GOT3 (cell line): ENCODE measurements around the gene TMEM114.
A peak's percentile ranks its signal among the peaks of the same experiment; 100 is the strongest.

Experiments used
- DNase-seq: peaks from one replicate; lab custom pipeline; 2025; ENCODE audit warnings: mixed read lengths; lab: John Stamatoyannopoulos, UW

The TMEM114 gene

GRCh38 chr16:8589900-8590688, at the start of gene TMEM114:
Gene TMEM114, minus strand, starts transcription at chr16:8590511. Its CDS starts 673 bp downstream, at chr16:8589838.
- DNase-seq, result no peak

- no peak for DNase-seq
Observed at GRCh38 chr16:8639694-8640093, 49.4 kb upstream of the TMEM114 start.

- DNase-seq, result no peak
Observed at GRCh38 chr16:8634991-8635736, 44.9 kb upstream of the TMEM114 start.

- no peak for DNase-seq
Observed at GRCh38 chr16:8632675-8633182, 42.4 kb upstream of the TMEM114 start.

- no peak for DNase-seq
Observed at GRCh38 chr16:8631818-8632465, 41.6 kb upstream of the TMEM114 start.

- no peak for DNase-seq
Observed at GRCh38 chr16:8631373-8631772, 41.1 kb upstream of the TMEM114 start.

GRCh38 chr16:8630255-8630953, 40.1 kb upstream of the TMEM114 start:
- DNase-seq, result no peak

GRCh38 chr16:8628981-8629725, 38.8 kb upstream of the TMEM114 start:
- DNase-seq, result no peak

- no peak for DNase-seq
Observed at GRCh38 chr16:8627456-8627855, 37.1 kb upstream of the TMEM114 start.

- DNase-seq, result no peak
Observed at GRCh38 chr16:8626946-8627345, 36.6 kb upstream of the TMEM114 start.

GRCh38 chr16:8625491-8626087, 35.3 kb upstream of the TMEM114 start:
- DNase-seq, result no peak

- no peak for DNase-seq
Observed at GRCh38 chr16:8623634-8624033, 33.3 kb upstream of the TMEM114 start.

GRCh38 chr16:8622315-8622656, 32.0 kb upstream of the TMEM114 start:
- DNase-seq, result no peak

- DNase-seq, result peak; percentile 68
Observed at GRCh38 chr16:8621572-8622314, 31.4 kb upstream of the TMEM114 start, which contains the start of gene METTL22. Gene METTL22, plus strand, starts transcription at chr16:8621698. Its CDS starts 3,968 bp downstream, at chr16:8625666.

GRCh38 chr16:8621222-8621571, 30.9 kb upstream of the TMEM114 start:
- no peak for DNase-seq

- DNase-seq, result no peak
Observed at GRCh38 chr16:8620535-8620934, 30.2 kb upstream of the TMEM114 start.

GRCh38 chr16:8619671-8620370, 29.5 kb upstream of the TMEM114 start:
- no peak for DNase-seq

GRCh38 chr16:8614435-8615029, 24.2 kb upstream of the TMEM114 start:
- DNase-seq, result no peak
